ENCODE data around the gene COL12A1.

COL12A1 gene

DNA sequence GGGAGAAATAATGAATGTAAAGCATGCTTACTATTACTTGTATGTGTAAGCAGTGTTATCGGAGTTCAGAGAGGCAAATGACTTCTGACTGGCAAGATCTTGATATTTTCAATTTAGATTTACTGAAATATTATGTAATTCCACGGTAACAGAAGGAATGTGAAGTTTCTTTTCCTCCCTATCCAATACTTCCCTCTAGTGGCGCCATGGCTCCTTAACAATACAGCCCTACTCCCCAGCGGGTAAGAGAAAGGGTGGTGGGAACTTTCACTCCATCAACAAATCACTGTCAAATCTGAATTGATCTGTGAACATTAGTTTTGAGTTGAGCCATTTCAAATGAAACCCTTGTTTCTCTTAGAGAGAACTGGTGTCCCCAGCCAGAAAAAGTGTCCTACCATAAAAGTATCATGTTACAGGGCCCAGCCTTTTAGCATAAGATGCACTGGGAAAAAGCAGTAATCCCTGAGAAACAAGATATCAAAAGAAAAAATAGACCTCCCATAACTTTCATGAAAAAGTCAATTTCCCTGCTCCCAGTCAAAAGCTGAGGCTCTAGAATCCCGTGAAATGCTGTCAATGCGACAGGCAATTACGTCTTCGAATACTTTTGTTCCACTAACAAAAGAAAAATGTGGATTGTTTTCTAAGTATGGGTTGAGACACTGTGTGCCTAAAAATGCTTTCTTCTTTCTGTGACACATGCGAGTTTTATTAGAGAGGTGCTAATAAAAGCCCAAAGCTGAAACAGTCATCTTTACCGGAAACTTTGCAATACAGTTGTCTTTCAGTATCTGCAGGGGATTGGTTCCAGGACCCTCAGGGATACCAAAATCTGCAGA, 24.9 kb upstream of the COL12A1 start:
- peak; percentile 46 for DNase-seq (ENCODE audit: low read depth)
- TF ChIP-seq MYC (IDR thresholded peaks at IDR 0.05; ENCODE audit: low read depth, low read length) = no peak
- no peak for TF ChIP-seq POLR2A (IDR thresholded peaks at IDR 0.05; ENCODE audit: extremely low read depth, insufficient read length)
- TF ChIP-seq, protein P1, sequence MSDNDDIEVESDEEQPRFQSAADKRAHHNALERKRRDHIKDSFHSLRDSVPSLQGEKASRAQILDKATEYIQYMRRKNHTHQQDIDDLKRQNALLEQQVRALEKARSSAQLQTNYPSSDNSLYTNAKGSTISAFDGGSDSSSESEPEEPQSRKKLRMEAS (IDR thresholded peaks at IDR 0.05; ENCODE audit: low read depth, low read length) = no peak
- TF ChIP-seq, protein P2, sequence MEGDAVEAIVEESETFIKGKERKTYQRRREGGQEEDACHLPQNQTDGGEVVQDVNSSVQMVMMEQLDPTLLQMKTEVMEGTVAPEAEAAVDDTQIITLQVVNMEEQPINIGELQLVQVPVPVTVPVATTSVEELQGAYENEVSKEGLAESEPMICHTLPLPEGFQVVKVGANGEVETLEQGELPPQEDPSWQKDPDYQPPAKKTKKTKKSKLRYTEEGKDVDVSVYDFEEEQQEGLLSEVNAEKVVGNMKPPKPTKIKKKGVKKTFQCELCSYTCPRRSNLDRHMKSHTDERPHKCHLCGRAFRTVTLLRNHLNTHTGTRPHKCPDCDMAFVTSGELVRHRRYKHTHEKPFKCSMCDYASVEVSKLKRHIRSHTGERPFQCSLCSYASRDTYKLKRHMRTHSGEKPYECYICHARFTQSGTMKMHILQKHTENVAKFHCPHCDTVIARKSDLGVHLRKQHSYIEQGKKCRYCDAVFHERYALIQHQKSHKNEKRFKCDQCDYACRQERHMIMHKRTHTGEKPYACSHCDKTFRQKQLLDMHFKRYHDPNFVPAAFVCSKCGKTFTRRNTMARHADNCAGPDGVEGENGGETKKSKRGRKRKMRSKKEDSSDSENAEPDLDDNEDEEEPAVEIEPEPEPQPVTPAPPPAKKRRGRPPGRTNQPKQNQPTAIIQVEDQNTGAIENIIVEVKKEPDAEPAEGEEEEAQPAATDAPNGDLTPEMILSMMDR (IDR thresholded peaks at IDR 0.05; ENCODE audit: low read depth, low read length) = peak; percentile 57
- H3K4me3 ChIP-seq (ENCODE audit: low read depth, low read length) = no peak overlapping the region

DNA sequence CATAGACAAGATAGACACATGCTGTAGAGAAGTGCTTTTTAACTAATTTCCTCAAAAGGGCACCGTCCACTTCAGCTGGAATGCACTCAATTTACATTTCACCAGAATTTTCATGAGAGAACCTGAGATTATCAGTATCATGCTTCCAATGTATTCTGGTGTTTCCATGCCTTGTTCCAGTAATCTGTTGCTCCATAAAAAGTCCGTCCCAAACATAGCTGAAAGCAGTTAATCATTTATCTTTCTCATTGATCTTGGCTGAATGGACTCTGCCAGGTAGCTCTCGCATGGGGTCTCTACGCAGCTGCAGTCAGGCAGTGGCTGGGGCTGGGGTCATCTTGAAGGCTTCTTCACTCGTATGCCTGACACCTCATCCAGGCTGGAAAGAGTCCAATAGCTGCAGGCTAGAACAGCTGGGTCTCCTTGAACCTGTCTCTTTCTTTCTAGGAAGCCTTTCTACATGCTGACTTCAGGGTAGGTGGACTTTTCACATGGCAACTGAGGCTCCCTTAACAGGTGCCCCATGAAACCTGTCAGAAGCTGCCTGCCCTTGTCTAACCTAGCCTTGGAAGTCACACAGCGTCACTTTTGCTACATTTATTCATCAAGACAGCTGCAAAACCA, 18.6 kb upstream of the COL12A1 start:
- no peak for DNase-seq (ENCODE audit: low read depth)
- TF ChIP-seq, protein P2 (IDR thresholded peaks at IDR 0.05; ENCODE audit: low read depth, low read length) = no peak
- TF ChIP-seq, protein P1 (IDR thresholded peaks at IDR 0.05; ENCODE audit: low read depth, low read length) = no peak
- no peak overlapping the region for H3K4me3 ChIP-seq (ENCODE audit: low read depth, low read length)

DNA sequence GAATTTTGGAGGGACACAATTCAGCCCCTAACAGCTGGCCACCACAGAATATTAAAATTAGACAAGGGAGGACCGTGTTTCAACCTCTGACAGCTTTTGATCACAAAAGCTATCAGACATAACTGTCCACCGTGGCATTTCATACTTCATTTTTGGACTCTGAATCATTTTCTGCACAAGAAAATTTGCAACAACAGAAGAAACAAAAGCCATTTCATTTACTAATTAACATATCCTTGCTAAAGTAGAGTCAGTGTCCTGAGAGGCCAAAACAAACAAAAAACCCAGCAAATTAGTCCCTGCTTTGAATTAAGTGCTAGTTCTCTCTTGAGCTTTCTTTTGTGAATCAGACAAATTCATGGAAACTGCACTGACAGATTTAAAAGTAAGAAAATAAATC, 17.6 kb upstream of the COL12A1 start:
- H3K4me3 ChIP-seq (ENCODE audit: low read depth, low read length) = no peak overlapping the region
- DNase-seq (ENCODE audit: low read depth) = no peak
- TF ChIP-seq, protein P2 (IDR thresholded peaks at IDR 0.05; ENCODE audit: low read depth, low read length) = no peak
- no peak for TF ChIP-seq MYC (IDR thresholded peaks at IDR 0.05; ENCODE audit: low read depth, low read length)
- TF ChIP-seq POLR2A (IDR thresholded peaks at IDR 0.05; ENCODE audit: extremely low read depth, insufficient read length) = no peak
- TF ChIP-seq, protein P1 (IDR thresholded peaks at IDR 0.05; ENCODE audit: low read depth, low read length) = no peak

DNA sequence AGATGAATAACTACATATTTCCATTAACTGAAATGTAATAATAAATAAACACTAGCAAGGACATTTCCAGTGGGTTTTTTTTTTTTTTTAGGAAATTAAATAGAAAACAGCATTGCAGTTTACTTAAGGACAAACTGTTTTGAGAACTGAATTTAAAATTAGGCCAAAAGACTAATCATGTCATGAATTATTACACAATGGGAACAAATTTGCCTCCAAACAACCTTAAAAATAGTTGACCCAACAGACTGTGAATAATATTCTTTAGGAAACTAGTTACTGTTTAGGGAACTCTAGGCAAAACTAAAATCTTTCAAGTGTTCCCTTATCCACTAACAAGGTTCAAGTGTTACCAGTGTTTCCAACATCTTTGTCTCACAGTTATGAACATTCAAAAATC, 16.4 kb upstream of the COL12A1 start:
- no peak for DNase-seq (ENCODE audit: low read depth)
- no peak for TF ChIP-seq MYC (IDR thresholded peaks at IDR 0.05; ENCODE audit: low read depth, low read length)
- TF ChIP-seq, protein P2 (IDR thresholded peaks at IDR 0.05; ENCODE audit: low read depth, low read length) = no peak
- TF ChIP-seq POLR2A (IDR thresholded peaks at IDR 0.05; ENCODE audit: extremely low read depth, insufficient read length) = no peak
- TF ChIP-seq, protein P1 (IDR thresholded peaks at IDR 0.05; ENCODE audit: low read depth, low read length) = no peak

DNA sequence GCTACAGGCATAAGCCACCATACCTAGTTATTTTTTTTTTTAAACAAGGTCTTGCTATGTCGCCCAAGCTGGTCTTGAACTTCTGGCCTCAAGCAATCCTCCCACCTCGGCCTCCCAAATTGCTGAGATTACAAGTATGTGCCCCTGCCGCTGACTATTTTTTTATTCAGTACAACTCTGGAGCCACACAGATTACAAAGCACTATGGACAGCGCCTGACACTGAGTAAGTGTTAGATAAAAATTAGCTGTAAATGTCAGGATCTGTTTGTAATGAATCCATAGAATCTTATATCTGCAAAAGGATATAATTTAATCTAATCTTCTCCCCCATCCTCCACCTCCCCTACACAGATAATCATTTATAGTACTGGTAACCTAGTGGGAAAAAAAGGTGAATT, 15.3 kb upstream of the COL12A1 start:
- no peak for DNase-seq (ENCODE audit: low read depth)
- no peak overlapping the region for H3K4me3 ChIP-seq (ENCODE audit: low read depth, low read length)
- no peak for TF ChIP-seq POLR2A (IDR thresholded peaks at IDR 0.05; ENCODE audit: extremely low read depth, insufficient read length)
- TF ChIP-seq, protein P2 (IDR thresholded peaks at IDR 0.05; ENCODE audit: low read depth, low read length) = no peak
- TF ChIP-seq MYC (IDR thresholded peaks at IDR 0.05; ENCODE audit: low read depth, low read length) = no peak
- TF ChIP-seq, protein P1 (IDR thresholded peaks at IDR 0.05; ENCODE audit: low read depth, low read length) = no peak

More for the DNA sequence above, 16.4 kb upstream of the COL12A1 start:
- no peak overlapping the region for H3K4me3 ChIP-seq (ENCODE audit: low read depth, low read length)
